GM12801 (cell line): ENCODE data around the gene PRLR.

Source experiments
- TF ChIP-seq, protein P1 (sequence below): IDR thresholded peaks from one replicate; pipeline ENCODE4 v1.5.1; 2011; ENCODE audit warnings: control low read depth; ENCODE audit not compliant: insufficient read length; ENCODE audit errors: extremely low read depth

The PRLR gene

DNA sequence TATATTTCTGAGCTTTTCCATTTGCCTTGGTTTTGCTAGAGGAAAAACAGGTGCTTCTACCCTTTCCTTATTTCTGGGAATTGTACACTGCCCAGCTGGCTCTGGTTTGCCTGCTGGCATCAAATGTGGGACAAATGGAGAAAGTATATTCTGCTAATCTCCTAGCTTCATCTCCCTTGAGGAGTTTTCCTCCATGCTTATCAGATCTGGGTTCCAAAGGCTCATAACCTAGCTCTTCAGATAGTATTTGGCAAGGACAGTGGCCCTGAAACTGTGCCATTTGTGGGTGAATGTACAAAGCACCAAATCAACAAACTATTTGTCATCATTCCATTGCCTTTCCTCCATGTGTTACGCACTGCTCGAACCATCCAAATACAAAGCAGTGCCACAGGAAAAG lies 16.2 kb downstream of the PRLR start:
- TF ChIP-seq, protein P1, sequence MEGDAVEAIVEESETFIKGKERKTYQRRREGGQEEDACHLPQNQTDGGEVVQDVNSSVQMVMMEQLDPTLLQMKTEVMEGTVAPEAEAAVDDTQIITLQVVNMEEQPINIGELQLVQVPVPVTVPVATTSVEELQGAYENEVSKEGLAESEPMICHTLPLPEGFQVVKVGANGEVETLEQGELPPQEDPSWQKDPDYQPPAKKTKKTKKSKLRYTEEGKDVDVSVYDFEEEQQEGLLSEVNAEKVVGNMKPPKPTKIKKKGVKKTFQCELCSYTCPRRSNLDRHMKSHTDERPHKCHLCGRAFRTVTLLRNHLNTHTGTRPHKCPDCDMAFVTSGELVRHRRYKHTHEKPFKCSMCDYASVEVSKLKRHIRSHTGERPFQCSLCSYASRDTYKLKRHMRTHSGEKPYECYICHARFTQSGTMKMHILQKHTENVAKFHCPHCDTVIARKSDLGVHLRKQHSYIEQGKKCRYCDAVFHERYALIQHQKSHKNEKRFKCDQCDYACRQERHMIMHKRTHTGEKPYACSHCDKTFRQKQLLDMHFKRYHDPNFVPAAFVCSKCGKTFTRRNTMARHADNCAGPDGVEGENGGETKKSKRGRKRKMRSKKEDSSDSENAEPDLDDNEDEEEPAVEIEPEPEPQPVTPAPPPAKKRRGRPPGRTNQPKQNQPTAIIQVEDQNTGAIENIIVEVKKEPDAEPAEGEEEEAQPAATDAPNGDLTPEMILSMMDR = no peak

DNA sequence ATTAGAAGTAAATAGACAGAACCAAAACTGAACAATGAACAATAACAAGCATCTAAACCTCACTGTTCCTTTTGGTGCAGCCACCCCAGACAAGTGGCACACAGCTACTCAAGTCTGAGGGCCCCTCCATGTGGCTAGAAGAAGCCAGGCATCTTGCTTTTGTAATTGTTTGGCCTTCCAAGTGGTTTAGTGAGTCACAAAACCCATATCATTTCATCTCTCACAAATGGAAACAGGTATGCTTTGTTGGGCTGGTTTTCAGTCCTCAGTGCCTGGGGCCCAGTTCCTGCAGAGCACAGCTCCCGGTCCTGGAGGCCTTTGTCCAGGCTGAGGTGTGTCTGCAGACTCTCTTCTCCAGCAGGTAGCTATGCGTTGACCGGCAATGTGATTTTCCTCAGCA lies 16.7 kb downstream of the PRLR start:
- TF ChIP-seq, protein P1 = no peak

DNA sequence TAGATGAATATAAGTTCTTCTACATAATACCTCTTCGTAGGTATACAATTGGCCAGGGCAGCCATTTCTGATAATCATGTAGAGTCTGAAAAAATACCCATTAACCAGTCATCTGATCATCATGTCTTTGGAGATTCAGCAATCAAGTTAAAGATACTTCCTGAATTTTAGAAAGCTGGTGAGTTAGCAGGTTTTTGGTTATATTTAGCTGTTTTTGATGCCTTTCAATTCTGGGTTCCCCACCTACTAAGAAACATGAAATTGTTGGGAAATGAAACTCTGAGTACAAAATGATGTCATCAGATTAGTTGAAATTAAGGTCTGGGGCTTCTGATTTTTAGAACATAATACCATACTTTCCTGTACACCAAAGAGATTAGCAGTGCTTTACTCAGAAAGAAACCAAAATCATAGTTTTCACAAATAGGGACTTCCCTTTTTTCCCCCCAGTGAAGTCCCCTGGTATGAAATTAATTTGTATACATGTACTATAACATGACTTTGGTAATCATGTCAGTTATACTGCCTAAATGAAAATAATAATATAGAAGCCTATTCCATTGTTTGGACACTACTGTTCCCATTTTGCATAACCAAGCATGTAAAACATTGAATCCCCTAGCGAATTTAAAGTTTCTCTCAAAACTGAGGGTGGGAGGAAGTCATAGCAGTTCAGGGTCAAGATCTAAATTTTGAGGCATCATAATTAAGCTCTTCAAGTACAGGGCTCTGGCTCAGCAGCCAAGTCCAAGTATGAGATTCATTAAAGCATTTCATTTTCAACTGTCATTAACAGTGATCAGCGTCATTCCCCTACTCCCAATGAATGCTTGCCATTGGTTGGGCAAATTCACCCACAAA lies 17.9 kb downstream of the PRLR start:
- TF ChIP-seq, protein P1 = no peak

DNA sequence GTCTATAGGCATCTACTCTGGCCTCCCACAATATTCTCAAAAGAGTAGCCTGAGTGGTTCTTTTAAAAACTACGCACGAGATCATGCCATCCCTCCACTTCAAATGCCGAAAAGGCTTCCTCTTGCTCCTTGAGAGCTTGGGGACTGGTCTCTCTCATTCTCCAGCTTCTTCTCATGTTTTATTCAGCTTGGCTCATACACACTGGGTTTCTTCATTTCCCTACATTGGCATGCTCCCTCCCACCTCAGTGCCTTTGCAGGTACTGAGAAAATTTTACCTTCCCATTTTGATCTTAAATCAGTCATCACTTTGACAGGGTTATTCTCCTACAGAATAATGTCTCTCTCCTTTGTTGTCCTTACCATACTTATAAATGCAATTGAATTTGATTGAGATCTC lies 20.4 kb downstream of the PRLR start:
- TF ChIP-seq, protein P1 = no peak

DNA sequence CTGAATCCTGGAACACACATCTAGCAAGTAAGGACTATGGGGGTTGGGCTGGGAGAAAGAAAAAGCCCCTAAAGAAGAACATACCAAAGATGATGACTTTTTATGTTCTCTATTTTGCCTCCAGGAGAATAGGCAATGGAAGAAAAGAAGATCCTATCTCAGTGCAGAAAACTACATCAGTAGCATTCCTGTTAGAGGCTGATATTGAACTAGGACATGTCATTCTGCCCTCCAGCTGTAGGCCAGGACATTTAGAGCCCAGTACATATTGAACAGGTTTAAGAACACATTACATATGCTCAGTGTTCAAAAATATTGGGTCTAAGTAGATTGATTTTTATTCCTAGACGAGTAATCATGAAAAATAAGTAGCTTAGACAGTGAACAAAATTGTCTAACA lies 24.7 kb downstream of the PRLR start:
- TF ChIP-seq, protein P1 = no peak

DNA sequence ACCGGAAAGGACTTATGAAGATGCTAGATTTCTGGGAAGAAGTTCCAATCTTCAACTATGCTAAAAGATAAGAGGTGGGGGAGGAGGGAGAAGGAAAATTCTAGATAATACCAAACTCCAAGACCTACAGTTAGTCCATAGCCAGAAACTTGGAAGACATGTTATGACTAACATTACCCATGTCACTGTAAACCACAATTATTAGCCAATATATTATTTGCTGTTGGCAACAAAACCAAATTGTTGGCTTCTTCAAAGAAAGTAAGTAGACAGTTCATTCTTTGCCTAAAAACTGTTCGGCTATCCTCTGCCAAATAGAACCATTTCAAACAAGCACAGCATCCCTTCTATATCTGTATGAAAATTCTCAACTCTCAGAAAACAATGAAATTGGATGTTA lies 25.1 kb downstream of the PRLR start:
- TF ChIP-seq, protein P1 = no peak

DNA sequence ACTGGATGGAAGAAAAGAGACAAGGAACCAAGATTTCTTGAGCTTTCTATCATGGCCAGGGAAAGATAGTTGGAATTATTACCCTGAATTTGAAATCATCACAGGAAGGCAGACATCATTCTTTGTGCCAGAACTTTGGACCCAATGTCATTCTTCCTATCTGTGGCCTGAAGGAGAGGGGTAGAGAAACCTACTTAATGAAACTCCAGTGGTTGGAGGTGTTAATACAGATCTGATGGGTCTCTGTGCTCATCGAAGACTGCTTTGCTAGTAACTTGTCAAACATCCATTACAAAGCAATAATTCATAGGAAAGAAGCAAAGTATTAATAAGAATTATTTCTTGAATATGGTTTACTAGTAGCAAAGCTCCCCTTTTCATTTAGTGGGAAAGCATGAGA lies 26.9 kb downstream of the PRLR start:
- TF ChIP-seq, protein P1 = no peak
